Gastroesophageal sphincter (tissue), 4 donors: ENCODE results near the gene FBXW8. TPM values are rescaled to one million over a fixed set of nuclear protein-coding genes. Genes with fewer than 3 reads are reported as not detected.

Source experiments
- ATAC-seq: fragments of 150-250 bp; one replicate; pipeline ENCODE4 v1.9.1; 2016; ENCODE audit warnings: mild to moderate bottlenecking, moderate library complexity
- H3K27ac ChIP-seq, 4 donors: fragments of 200-600 bp; sonication (generic) in 3 of 4; 1 replicate in 3 of 4; 2 replicates in 1 of 4; pipeline ENCODE4 v1.5.1; 2016 to 2019
- H3K27me3 ChIP-seq: fragments of 200-600 bp; sonication (generic); one replicate; pipeline ENCODE4 v1.5.1; 2019
- H3K36me3 ChIP-seq, 2 donors: fragments of 200-600 bp; sonication (generic); one replicate each; pipeline ENCODE4 v1.5.1; 2019; ENCODE audit warnings: control low read depth in 1 of 2
- H3K4me1 ChIP-seq, 3 donors: fragments of 200-600 bp; sonication (generic); 1 replicate in 2 of 3; 2 replicates in 1 of 3; pipeline ENCODE4 v1.5.1; 2016 to 2019; ENCODE audit warnings: control low read depth in 2 of 3
- H3K4me3 ChIP-seq, 2 donors: fragments of 200-600 bp; sonication (generic); one replicate each; pipeline ENCODE4 v1.5.1; 2019; ENCODE audit warnings: mild to moderate bottlenecking in 1 of 2, moderate library complexity in 1 of 2
- H3K9me3 ChIP-seq, 3 donors: fragments of 200-600 bp; sonication (generic); one replicate each; pipeline ENCODE4 v1.5.1; 2017 to 2019; ENCODE audit warnings: control low read depth in 2 of 3
- EP300 ChIP-seq: sonication (generic); formaldehyde crosslinking; IDR thresholded peaks from one replicate; pipeline ENCODE4 v1.6.1; 2017; ENCODE audit warnings: antibody characterized with exemption, mild to moderate bottlenecking
- POLR2A ChIP-seq, 2 donors: fragments of 450-650 bp; IDR thresholded peaks; one replicate each; pipeline ENCODE4 v1.6.1; 2017; ENCODE audit warnings: antibody characterized with exemption in 2 of 2, mild to moderate bottlenecking in 2 of 2, moderate library complexity in 1 of 2
- POLR2AphosphoS5 ChIP-seq: sonication (generic); formaldehyde crosslinking; IDR thresholded peaks from one replicate; pipeline ENCODE4 v1.6.1; 2017; ENCODE audit warnings: antibody characterized with exemption
- whole genome bisulfite sequencing, 2 donors: methylation state at CpG; one replicate each; pipeline ENCODE4 v1.1.5; 2018; ENCODE audit warnings: low coverage in 1 of 2; 5-methylcytosine and 5-hydroxymethylcytosine counted together
- total RNA-seq, 4 donors: library from RNA; depleted of rRNA; stranded (reverse); fragments of >200 nt; gene quantifications; one replicate each; pipeline ENCODE4 v1.1.0, GENCODE V29; 2016
- TF ChIP-seq, protein P1 (sequence below), 4 experiments: fragments of 200-600 bp in 2 of 4; fragments of 450-650 bp in 2 of 4; sonication (generic) in 1 of 4; IDR thresholded peaks; one replicate each; pipeline ENCODE4 v1.5.1; 2017 to 2019; ENCODE audit warnings: antibody characterized with exemption in 4 of 4, mild to moderate bottlenecking in 2 of 4, moderate library complexity in 2 of 4

FBXW8 gene
- total RNA-seq, 4 donors from 2014 or later = 10.1 to 17.9 (median 13.7) TPM

DNA sequence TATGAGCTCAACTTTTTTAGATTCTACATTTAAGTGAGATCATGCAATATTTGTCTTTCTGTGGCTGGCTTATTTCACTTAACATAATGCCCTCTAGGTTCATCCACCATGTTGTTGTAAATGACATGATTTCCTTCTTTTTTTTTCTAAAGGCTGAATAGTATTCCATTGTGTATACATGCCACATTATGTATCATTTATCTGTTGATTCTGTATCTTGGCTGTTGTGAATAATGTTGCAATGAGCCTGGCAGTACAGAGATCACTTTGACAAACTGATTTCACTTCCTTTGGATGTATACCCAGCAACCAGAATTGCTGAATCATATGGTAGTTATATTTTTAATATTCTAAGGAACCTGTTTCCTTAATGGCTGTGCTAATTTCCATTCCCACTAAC, 19.1 kb downstream of the FBXW8 start:
- H3K36me3 ChIP-seq = peaks cover 4 to 23% of the 10 kb centered on the region in 2 donors
- peaks cover 13 to 59% (median 17%) of the 10 kb centered on the region in 3 donors for H3K4me1 ChIP-seq
- no peak for ATAC-seq
- no peaks in the 10 kb centered on the region for H3K9me3 ChIP-seq
- H3K27me3 ChIP-seq = no peaks in the 10 kb centered on the region
- no peak overlapping the region for H3K4me3 ChIP-seq
- H3K27ac ChIP-seq = no peak overlapping the region
- no peak for TF ChIP-seq EP300
- TF ChIP-seq, protein P1, sequence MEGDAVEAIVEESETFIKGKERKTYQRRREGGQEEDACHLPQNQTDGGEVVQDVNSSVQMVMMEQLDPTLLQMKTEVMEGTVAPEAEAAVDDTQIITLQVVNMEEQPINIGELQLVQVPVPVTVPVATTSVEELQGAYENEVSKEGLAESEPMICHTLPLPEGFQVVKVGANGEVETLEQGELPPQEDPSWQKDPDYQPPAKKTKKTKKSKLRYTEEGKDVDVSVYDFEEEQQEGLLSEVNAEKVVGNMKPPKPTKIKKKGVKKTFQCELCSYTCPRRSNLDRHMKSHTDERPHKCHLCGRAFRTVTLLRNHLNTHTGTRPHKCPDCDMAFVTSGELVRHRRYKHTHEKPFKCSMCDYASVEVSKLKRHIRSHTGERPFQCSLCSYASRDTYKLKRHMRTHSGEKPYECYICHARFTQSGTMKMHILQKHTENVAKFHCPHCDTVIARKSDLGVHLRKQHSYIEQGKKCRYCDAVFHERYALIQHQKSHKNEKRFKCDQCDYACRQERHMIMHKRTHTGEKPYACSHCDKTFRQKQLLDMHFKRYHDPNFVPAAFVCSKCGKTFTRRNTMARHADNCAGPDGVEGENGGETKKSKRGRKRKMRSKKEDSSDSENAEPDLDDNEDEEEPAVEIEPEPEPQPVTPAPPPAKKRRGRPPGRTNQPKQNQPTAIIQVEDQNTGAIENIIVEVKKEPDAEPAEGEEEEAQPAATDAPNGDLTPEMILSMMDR (IDR thresholded peaks at IDR 0.05) = no peak
- no peak for TF ChIP-seq POLR2AphosphoS5

DNA sequence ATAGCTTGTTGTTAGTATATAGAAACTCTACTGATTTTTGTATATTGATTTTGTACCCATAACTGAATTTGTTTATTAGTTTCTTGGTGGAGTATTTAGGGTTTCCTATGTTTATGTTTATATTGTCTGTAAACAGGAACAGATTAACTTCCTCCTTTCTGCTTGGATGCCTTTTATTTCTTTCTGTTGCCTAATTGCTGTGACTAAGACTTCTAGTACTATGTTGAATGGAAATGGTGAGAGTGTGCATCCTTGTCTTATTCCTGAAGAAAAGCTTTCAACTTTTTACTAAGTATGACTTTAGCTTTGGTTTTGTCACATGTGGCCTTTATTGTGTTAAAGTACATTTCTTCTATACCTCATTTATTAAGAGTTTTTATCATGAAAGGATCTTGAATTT, 20.9 kb downstream of the FBXW8 start:
- Histone ChIP-seq H3K4me3 (no peak overlapping the region), H3K27ac (no peak overlapping the region), H3K27me3 (no peaks in the 10 kb centered on the region), H3K9me3 (no peaks in the 10 kb centered on the region), H3K36me3 (peaks cover 4 to 27% of the 10 kb centered on the region in 2 donors), H3K4me1 (peaks cover 13 to 46% (median 14%) of the 10 kb centered on the region in 3 donors)
- TF ChIP-seq EP300 (no peak), POLR2AphosphoS5 (no peak), POLR2A (IDR thresholded peaks at IDR 0.05) (no peak)
- TF ChIP-seq, protein P1 (IDR thresholded peaks at IDR 0.05) = no peak
- no peak for ATAC-seq

DNA sequence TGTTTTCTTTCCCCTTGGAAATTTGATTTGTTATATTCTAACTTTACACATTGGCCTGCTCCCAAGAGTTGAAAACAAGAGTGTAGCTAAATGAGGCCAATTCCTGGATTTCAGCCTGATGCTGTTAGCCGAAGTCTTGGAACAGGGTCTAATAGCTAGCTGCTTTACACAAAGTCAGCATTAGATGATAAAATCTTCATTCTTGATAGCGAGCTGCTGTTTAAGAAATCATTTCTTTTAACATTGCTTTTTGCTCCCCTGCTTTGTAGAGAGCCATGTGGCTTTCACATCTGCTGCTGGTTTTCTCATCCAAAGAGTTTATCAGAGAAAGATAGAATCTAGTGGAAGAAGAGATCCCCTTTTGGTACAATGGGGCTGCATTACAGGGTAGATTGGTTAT, 22.3 kb downstream of the FBXW8 start:
- no peak for ATAC-seq
- Histone ChIP-seq H3K4me3 (no peak overlapping the region), H3K27ac (no peak overlapping the region), H3K9me3 (no peaks in the 10 kb centered on the region), H3K36me3 (peaks cover 4 to 30% of the 10 kb centered on the region in 2 donors), H3K27me3 (no peaks in the 10 kb centered on the region), H3K4me1 (peaks cover 5 to 40% (median 9%) of the 10 kb centered on the region in 3 donors)
- TF ChIP-seq POLR2AphosphoS5 (no peak), EP300 (no peak)
- TF ChIP-seq, protein P1 (IDR thresholded peaks at IDR 0.05) = no peak
- 18 to 35% methylated on average over 2 of the region's 2 CpGs for WGBS, 2 donors

DNA sequence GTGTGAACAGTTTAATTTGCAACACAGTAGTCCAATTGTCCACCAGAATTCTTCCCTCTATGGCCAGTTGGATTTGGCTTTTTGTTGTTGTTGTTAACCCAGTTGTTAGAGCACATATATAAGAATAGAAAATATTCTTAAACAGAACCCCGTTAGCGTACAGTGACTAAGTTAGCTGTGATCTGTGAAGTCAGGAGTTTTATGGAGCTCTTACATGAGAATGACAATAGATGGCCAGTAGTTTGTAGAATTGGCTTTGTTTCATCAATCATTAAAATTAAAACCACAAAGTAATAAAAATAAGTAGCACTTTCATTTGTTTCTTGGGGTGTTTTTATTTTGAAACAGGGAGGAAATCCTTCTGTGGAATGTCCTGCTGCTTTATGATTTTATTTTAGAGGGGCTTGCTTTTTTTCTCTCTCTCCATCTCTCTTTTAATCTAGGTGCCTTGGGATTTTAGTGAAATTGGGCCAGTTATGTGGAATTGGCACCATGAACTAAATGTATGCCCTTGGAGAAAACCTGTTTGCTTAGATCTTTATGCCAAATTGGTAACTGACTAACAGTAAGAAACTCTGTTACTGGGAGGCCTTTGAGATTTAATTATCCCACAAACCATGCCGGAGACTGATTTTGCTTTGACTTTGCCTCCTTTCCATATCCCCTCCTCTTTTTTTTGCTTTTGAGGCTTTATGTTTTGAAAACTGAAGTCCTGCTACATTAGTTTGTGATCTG, 22.9 kb downstream of the FBXW8 start:
- peaks cover 4 to 25% of the 10 kb centered on the region in 2 donors for H3K36me3 ChIP-seq
- peaks cover 5 to 39% (median 9%) of the 10 kb centered on the region in 3 donors for H3K4me1 ChIP-seq
- ATAC-seq = no peak
- no peaks in the 10 kb centered on the region for H3K9me3 ChIP-seq
- H3K27ac ChIP-seq = no peak overlapping the region
- H3K4me3 ChIP-seq = no peak overlapping the region
- WGBS, 2 donors = 73 to 74% methylated on average over 3 of the region's 3 CpGs
- no peaks in the 10 kb centered on the region for H3K27me3 ChIP-seq
- TF ChIP-seq POLR2A (IDR thresholded peaks at IDR 0.05) (no peak), POLR2AphosphoS5 (no peak), EP300 (no peak)
- TF ChIP-seq, protein P1 (IDR thresholded peaks at IDR 0.05) = no peak
